ENCODE data around the gene PTPRK.

GRCh38 chr6:128346569-128346968 is 173.8 kb downstream of the PTPRK start:
- no peak for TF ChIP-seq CTCF (IDR thresholded peaks at IDR 0.05; ENCODE audit: low read length)
- TF ChIP-seq EZH2 (IDR thresholded peaks at IDR 0.05; ENCODE audit: borderline replicate concordance, low read length): no peak
